Astrocyte of the cerebellum (primary cell): Measurements from ENCODE around the gene UQCR10.

ENCODE experiments used
- DNase-seq: peaks from one replicate; pipeline ENCODE4 v3.0.0-alpha.2; 2011; ENCODE audit warnings: low read depth
- H3K4me3 ChIP-seq: 2 replicates; pipeline ENCODE4 v1.5.1; 2011; ENCODE audit warnings: mild to moderate bottlenecking, low read depth, low read length, moderate library complexity
- CTCF ChIP-seq: IDR thresholded peaks from 2 replicates; pipeline ENCODE4 v1.5.1; 2012; ENCODE audit warnings: low read length, low read depth, moderate library complexity, mild to moderate bottlenecking; ENCODE audit errors: missing control alignments
- in situ Hi-C: cut with HindIII; loops from 2 replicates; pipeline ENCODE4 v1.10.0; 2017; ENCODE audit warnings: low sequenced_read_pairs

Gene UQCR10

DNA sequence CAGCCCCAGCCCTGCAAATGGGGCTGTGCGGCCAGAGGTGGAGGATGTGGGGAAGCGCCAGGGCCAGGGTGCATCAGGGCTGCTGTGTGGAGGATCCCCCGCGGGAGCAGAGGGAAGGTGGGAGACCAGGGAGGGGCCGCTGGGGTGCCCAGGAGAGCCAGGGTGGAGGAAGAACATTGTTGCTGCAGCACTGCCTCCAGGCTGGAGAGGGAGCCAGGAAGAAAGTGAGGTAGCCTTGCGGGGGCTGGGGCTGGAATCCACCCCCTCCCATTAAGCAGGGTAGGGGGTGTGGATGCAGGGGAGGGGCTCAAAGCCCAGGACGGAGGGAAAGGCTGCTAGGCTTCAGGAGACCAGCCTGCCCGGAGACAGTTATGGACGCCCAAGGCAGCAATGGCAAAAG, 32.3 kb upstream of the UQCR10 start:
- no peak for TF ChIP-seq CTCF
- no peak overlapping the region for H3K4me3 ChIP-seq
- no peak for DNase-seq
- in situ Hi-C loops: no loop called here

DNA sequence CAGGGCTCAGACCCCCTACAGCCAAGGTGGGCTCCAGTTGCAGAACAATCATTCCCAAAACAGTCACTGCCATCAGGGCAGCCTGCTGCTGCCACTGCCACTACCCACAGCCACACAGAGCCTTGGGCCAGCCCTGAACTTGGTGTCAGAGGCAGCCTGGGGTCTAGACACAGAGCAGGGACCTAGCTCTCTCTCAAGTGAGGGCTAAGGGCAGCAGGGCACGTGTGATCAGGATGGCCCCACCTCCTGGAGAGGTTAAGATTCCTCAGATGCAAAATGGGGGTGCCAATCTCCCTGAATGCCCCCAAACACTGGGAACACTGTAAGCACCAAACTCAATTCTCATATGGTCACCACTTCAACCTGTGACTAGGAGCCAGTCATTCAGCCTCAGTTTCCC, 31.8 kb upstream of the UQCR10 start:
- no peak for TF ChIP-seq CTCF
- in situ Hi-C loops: no loop called here
- H3K4me3 ChIP-seq: no peak overlapping the region
- no peak for DNase-seq

GRCh38 chr22:29737251-29738117, 29.7 kb upstream of the UQCR10 start:
- in situ Hi-C loops: no loop called here
- DNase-seq: no peak
- TF ChIP-seq CTCF: no peak
- H3K4me3 ChIP-seq: no peak overlapping the region

DNA sequence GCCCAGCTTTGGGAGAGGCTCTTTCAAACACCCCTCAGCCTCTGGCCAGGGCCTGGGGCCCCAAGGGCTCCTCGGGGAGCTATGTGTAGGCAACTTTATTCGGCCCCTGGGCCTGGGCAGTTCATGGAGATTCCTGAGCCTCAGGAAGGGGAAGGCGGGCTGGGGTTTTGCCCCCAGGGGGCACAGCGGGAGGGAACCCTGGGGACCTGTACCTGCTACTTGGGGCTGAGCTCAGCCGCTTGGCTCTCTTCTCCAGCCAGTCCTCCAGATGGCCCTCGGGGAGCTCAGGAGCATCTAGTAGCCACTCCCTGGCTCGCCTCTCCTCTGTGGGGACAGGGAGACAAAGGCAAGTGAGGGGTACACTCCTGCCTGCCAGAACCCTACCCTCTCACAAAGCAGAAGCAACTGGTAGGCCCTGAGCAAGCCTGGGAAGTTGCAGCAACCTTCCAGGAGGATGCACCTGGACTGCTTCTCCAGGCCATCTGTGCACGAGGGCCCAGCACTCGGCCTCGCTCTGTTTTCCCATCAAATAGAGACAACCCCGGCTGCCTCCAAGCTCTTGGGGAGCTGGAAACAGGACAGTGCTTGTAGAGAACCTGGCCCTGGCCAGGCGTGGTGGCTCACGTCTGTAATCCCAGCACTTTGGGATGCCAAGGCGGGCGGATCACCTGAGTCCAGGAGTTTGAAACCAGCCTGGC, 28.9 kb upstream of the UQCR10 start:
- TF ChIP-seq CTCF: no peak
- no peak overlapping the region for H3K4me3 ChIP-seq
- in situ Hi-C loops: no loop called here
- no peak for DNase-seq

DNA sequence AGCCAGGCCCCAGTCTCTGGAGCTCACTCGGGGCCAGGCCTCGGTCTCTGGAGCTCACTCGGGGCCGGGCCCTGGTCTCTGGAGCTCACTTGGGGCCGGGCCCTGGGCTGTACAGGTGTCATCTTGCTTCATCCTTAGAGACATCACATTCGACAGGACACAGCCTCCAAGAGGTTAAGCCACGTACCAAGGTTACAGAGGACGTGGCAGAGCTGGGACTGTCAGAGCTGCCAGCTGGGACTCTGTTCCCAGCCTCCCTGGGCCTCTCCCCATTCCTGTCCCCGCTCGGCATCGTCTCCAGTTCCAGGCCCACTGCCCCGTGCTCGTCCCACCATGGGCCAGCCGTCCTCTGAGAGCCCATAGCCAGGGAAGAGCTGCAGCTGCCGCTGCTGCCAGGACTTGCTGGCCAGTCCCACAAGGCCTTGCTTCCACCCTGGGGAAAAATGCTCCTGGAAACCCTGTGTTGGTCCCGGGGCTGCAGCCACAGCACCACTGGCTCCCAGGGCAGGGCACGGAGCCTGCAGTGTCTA, 27.8 kb upstream of the UQCR10 start:
- TF ChIP-seq CTCF: no peak
- in situ Hi-C loops: no loop called here

GRCh38 chr22:29740216-29740615, 27.0 kb upstream of the UQCR10 start:
- no peak for DNase-seq
- in situ Hi-C loops: no loop called here
- no peak for TF ChIP-seq CTCF
- H3K4me3 ChIP-seq: no peak overlapping the region

More for the DNA sequence above, 27.8 kb upstream of the UQCR10 start:
- no peak overlapping the region for H3K4me3 ChIP-seq
- no peak for DNase-seq
